ENCODE measurements around the gene TAOK1. TPM values are rescaled to one million over a fixed set of nuclear protein-coding genes. Genes with fewer than 3 reads are reported as not detected.

The TAOK1 gene
- total RNA-seq, 1 experiment from 2014 or later = 85.5 TPM

DNA sequence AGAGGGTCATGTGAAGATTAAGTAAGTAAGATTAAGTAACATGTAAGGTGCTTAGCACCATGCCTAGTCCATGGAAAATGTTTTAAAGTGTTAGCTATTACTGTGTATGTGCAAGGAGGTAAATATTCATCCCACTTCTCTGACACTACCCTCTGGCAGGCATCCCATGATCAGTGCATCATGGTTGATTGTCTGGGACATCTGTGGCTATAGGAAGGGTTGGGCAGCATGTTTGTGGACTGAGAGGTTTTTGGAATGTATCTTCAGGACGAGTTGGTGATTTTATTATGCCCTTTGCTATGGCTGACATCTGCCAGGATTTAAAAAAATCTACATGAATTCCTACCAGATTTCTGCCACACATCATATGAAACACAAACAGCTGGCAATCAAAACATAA lies 6.5 kb upstream of the TAOK1 start:
- Histone ChIP-seq H3K4me1 (ENCODE audit: insufficient read depth, low read length, poor library complexity, severe bottlenecking) (peaks cover 15% of the 10 kb centered on the region), H3K27me3 (replicated peaks; ENCODE audit: insufficient read depth, low read depth, low read length, poor library complexity) (no peaks in the 10 kb centered on the region), H3K36me3 (ENCODE audit: insufficient read depth, low read length, poor library complexity, severe bottlenecking) (no peaks in the 10 kb centered on the region), H3K9me3 (ENCODE audit: low read depth, low read length, poor library complexity, severe bottlenecking) (no peaks in the 10 kb centered on the region), H3K4me3 (ENCODE audit: low read depth, low read length, poor library complexity, severe bottlenecking) (no peak overlapping the region), H3K27ac (ENCODE audit: low read depth, low read length, poor library complexity, severe bottlenecking) (no peak overlapping the region)
- intact Hi-C loops (cut with micrococcal nuclease; ENCODE audit: unreplicated experiment) = no loop called here
- CTCF ChIA-PET = interaction anchor here (0.6 to 0.7 kb wide), 3 partner anchors 158 to 641 kb away, joined by 3 to 5 read pairs (median 5); no protein-coding TSS in a partner anchor
- no peak for DNase-seq (ENCODE audit: low spot score)
- TF ChIP-seq, protein P1, sequence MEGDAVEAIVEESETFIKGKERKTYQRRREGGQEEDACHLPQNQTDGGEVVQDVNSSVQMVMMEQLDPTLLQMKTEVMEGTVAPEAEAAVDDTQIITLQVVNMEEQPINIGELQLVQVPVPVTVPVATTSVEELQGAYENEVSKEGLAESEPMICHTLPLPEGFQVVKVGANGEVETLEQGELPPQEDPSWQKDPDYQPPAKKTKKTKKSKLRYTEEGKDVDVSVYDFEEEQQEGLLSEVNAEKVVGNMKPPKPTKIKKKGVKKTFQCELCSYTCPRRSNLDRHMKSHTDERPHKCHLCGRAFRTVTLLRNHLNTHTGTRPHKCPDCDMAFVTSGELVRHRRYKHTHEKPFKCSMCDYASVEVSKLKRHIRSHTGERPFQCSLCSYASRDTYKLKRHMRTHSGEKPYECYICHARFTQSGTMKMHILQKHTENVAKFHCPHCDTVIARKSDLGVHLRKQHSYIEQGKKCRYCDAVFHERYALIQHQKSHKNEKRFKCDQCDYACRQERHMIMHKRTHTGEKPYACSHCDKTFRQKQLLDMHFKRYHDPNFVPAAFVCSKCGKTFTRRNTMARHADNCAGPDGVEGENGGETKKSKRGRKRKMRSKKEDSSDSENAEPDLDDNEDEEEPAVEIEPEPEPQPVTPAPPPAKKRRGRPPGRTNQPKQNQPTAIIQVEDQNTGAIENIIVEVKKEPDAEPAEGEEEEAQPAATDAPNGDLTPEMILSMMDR (conservative IDR thresholded peaks at IDR 0.05; ENCODE audit: low read depth, low read length) = no peak
- TF ChIP-seq EZH2 (IDR thresholded peaks at IDR 0.05; ENCODE audit: borderline replicate concordance, low read depth, low read length, poor library complexity, severe bottlenecking) = no peak
- no TSS peak for BruUV-seq (replicated peaks)
- POLR2A ChIA-PET (ENCODE audit: low non-redundant PET) = no interaction called here

DNA sequence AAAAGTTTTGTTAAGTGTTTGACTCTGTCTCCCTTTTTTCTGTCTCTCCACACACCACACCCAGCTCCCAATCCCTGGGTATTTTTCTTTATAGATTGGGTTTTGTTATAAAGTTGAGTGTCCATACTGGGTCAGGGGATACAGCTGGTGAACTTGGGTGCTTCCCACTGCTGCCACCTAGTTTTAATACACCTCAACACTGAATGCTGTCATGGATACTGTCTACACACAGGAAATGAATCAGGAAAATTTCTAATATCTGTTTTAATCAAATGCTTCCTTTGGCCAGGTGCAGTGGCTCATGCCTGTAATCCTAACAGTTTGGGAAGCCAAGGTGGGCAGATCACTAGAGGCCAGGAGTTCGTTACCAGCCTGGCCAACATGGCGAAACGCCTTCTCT lies 5.3 kb upstream of the TAOK1 start:
- TF ChIP-seq, protein P1 (conservative IDR thresholded peaks at IDR 0.05; ENCODE audit: low read depth, low read length) = 0 out of 2 replicates have a peak, but pooled peaks have one; percentile 12
- no peak for TF ChIP-seq EZH2 (IDR thresholded peaks at IDR 0.05; ENCODE audit: borderline replicate concordance, low read depth, low read length, poor library complexity, severe bottlenecking)
- H3K4me3 ChIP-seq (ENCODE audit: low read depth, low read length, poor library complexity, severe bottlenecking) = no peak overlapping the region
- H3K9me3 ChIP-seq (ENCODE audit: low read depth, low read length, poor library complexity, severe bottlenecking) = no peaks in the 10 kb centered on the region
- intact Hi-C loops (cut with micrococcal nuclease; ENCODE audit: unreplicated experiment) = no loop called here
- H3K27ac ChIP-seq (ENCODE audit: low read depth, low read length, poor library complexity, severe bottlenecking) = no peak overlapping the region
- no TSS peak for BruUV-seq (replicated peaks)
- peaks cover 5% of the 10 kb centered on the region for H3K4me1 ChIP-seq (ENCODE audit: insufficient read depth, low read length, poor library complexity, severe bottlenecking)
- ChIA-PET POLR2A (ENCODE audit: low non-redundant PET) (no interaction called here), CTCF (interaction anchor here (0.7 to 1.0 kb wide), 2 partner anchors 15 to 756 kb away, joined by 4 to 5 read pairs; no protein-coding TSS in a partner anchor)
- H3K27me3 ChIP-seq (replicated peaks; ENCODE audit: insufficient read depth, low read depth, low read length, poor library complexity) = no peaks in the 10 kb centered on the region
- DNase-seq (ENCODE audit: low spot score) = no peak
- H3K36me3 ChIP-seq (ENCODE audit: insufficient read depth, low read length, poor library complexity, severe bottlenecking) = no peaks in the 10 kb centered on the region

- intact Hi-C loops (cut with micrococcal nuclease; ENCODE audit: unreplicated experiment) = no loop called here
- no peak for DNase-seq (ENCODE audit: low spot score)
- Histone ChIP-seq H3K27me3 (replicated peaks; ENCODE audit: insufficient read depth, low read depth, low read length, poor library complexity) (no peaks in the 10 kb centered on the region), H3K4me3 (ENCODE audit: low read depth, low read length, poor library complexity, severe bottlenecking) (no peak overlapping the region), H3K27ac (ENCODE audit: low read depth, low read length, poor library complexity, severe bottlenecking) (no peak overlapping the region), H3K36me3 (ENCODE audit: insufficient read depth, low read length, poor library complexity, severe bottlenecking) (no peaks in the 10 kb centered on the region), H3K9me3 (ENCODE audit: low read depth, low read length, poor library complexity, severe bottlenecking) (no peaks in the 10 kb centered on the region), H3K4me1 (ENCODE audit: insufficient read depth, low read length, poor library complexity, severe bottlenecking) (no peaks in the 10 kb centered on the region)
- TF ChIP-seq, protein P1 (conservative IDR thresholded peaks at IDR 0.05; ENCODE audit: low read depth, low read length) = no peak
- TF ChIP-seq EZH2 (IDR thresholded peaks at IDR 0.05; ENCODE audit: borderline replicate concordance, low read depth, low read length, poor library complexity, severe bottlenecking) = no peak
- POLR2A ChIA-PET (ENCODE audit: low non-redundant PET) = no interaction called here
- CTCF ChIA-PET = no interaction called here
- BruUV-seq (replicated peaks) = no TSS peak
These were observed 3.4 kb upstream of the TAOK1 start for GRCh38 chr17:29386760-29387159.
